ENCODE data around the gene HDGFL1.

HDGFL1 gene

DNA sequence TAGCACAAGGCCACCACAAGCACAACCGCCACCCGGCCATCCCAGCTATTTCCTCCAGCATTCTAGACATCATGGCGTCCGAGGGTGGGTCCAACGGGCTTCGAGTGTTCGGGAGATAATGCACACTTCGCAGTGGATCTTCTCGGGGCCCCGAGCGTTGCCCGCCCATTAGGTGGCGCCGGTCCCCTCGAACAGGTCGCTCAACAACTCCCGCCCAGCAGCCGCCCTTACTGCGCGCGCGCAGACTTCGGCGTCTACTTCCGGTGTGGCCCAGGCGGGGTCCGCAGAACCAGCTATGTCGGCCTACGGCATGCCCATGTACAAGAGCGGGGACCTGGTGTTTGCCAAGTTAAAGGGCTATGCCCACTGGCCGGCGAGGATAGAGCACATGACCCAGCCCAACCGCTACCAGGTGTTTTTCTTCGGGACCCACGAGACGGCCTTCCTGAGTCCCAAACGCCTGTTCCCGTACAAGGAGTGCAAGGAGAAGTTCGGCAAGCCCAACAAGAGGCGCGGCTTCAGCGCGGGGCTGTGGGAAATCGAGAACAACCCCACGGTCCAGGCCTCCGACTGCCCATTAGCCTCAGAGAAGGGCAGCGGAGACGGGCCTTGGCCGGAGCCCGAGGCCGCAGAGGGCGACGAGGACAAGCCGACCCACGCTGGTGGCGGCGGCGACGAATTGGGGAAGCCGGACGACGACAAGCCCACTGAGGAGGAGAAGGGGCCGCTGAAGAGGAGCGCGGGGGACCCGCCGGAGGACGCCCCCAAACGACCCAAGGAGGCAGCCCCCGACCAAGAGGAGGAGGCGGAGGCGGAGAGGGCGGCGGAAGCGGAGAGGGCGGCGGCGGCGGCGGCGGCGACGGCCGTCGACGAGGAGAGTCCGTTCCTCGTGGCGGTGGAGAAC is at the start of gene HDGFL1:
HDGFL1 (plus strand) TSS at position 286 of the 904 bp plus-strand sequence; CDS start at position 296, 10 bp downstream.
- DNase-seq = no peak

- no peak for DNase-seq
These were observed 48.3 kb upstream of the HDGFL1 start for GRCh38 chr6:22521035-22521434.

DNA sequence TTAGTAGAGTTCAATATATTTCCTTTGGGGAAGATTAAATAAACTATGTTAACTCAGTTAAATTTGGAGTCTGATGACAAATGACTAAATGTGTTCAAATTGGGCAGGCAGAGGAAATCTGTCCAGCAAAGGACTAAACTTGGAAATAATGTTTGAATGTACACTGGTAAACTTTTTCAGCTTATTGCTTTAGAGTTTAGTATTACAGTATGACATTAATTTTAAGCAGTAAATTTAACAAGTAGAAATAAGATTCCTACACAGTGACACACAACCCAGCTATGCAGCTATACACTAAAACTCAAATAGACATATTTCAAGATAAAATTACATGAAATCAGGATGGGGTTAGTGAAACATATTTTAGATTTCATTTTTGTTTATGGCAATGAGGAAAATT is 42.6 kb upstream of the HDGFL1 start:
- no peak for DNase-seq

DNA sequence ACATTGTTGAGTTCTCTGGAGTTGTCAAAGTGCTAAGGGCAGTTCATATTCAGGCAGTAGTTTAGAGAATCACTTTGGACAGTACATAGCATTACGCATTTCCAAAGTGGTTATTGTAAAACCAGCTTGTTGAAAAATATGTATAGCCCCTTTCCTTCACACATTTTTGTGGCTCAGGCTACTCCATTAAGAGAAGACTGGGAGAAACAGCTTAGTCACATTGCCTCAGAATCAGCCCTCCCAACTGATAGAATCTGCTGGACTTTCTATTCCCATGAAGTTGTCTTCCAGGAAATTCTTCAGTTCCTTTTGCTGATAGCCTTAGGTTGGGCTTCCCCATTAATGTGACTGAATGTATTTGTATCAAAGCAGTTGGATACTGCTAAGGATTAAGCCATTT is 39.5 kb upstream of the HDGFL1 start:
- no peak for DNase-seq

DNA sequence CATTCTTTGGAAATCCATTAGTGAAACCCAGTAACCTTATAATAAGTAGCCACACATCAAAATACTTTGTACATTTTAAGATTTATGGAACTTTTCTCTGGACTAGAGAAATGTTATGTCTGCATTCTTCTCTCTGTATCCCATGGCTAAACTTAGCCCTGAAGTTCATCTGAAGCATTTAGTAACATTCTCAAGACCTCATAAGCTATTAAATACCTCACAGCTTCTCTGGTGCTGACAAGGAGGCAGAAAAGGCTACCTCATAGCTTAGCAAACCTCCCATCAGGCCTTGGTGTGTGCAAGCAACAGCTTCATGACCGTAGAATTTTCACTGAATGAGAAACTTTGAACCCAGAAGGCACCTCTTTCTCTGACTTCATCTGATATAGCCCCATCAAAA is 38.9 kb upstream of the HDGFL1 start:
- DNase-seq = no peak

- no peak for DNase-seq
These were observed 33.2 kb upstream of the HDGFL1 start for GRCh38 chr6:22536122-22536521.

DNA sequence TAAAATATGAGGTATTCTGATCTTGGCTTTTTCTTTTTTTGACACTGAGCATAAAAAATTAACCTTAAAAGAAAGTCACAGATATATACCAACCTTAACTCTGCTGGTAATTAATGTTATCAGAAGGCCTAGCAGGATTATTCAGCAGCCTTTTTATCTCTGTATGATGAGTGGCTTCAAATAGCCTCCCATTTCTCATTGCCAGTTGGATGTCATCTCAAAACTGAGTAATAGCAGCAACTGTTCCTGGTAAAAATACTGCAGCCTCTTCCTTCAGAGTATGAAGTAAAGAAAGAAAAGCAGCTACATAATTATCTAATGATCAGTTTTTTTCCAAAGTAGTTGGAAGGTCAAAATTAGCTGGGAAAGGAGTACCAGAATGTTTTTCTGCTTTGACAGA is 24.9 kb upstream of the HDGFL1 start:
- no peak for DNase-seq

DNA sequence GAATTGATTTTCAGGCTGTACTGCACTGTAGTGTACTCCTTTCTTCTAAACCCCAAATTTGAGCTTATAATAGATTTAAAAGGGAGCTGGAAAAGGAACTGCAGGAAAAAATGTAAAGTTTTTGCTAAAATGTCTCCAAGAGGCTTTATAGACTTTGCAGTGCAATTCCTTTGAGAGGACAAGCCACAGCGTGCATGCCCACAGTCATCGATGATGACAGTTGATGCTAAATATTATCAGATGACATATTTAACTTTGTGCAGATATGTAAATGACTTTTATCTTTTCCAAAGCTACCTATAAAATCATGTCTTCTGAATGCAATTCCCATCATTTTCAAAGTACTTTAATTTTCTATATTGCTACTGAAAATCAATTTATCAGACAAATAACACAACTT is 24.3 kb upstream of the HDGFL1 start:
- DNase-seq = no peak

DNA sequence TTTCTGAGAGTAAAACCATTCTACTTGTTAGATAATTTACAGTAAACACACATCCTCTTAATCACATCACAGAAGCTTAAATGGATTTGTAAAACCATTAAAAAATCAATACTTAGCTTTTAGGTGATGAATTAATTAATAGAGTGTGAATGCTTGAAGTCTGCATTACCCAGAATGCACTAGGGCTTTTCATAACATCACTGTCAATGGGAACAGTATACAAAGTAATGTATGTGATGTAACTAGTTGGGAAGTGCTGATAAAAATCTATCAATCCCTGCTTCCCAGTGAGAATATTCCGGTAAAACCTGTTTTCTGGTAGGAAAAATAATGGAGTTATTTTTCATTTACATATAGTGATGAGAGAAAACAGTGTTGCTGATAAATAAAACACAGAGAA is 23.1 kb upstream of the HDGFL1 start:
- no peak for DNase-seq

GRCh38 chr6:22550971-22551670 is 18.2 kb upstream of the HDGFL1 start:
- DNase-seq = no peak

DNA sequence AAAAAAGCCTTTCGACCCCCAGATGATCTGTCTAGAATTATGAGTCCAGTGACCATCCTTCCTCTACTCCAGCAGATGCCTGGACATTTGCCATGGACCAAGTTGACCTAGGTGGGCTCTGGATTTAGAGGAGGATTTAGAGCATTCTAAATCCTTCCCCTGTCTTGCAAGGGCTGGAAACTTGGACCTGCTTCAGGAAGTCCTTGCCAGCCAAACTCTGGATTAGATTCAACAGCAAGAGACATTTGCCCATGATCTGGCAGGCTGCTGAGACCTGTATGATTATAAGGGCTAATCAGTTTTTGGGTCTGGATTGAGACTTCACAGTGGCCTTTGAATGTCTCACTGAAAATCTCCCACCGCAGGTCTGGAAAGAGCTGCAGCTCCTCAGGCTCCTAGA is 13.1 kb upstream of the HDGFL1 start:
- no peak for DNase-seq

GRCh38 chr6:22557007-22557406 is 12.4 kb upstream of the HDGFL1 start:
- DNase-seq = no peak

GRCh38 chr6:22558288-22558882 is 11.0 kb upstream of the HDGFL1 start:
- no peak for DNase-seq

GRCh38 chr6:22568854-22569253 is 512 bp upstream of the HDGFL1 start:
- no peak for DNase-seq

DNA sequence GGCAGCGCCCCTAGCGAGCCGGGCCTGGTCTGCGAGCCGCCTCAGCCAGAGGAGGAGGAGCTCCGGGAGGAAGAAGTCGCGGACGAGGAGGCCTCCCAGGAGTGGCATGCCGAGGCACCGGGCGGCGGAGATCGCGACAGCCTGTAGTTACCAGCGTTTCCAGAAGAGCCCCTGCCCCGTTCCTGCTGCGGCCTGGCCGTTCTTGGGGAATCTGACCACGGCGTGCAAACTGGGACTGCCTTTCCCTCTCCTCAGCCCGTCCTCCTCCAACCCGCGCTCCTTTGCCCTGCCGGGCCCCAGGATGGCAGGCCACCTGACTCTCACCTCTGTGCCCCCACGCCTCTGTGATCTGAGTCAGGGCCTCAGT is 802 bp downstream of the HDGFL1 start:
- no peak for DNase-seq

- no peak for DNase-seq
These were observed 5.8 kb downstream of the HDGFL1 start for GRCh38 chr6:22575190-22575589.

- no peak for DNase-seq
These were observed 10.1 kb downstream of the HDGFL1 start for GRCh38 chr6:22579439-22579838.

DNA sequence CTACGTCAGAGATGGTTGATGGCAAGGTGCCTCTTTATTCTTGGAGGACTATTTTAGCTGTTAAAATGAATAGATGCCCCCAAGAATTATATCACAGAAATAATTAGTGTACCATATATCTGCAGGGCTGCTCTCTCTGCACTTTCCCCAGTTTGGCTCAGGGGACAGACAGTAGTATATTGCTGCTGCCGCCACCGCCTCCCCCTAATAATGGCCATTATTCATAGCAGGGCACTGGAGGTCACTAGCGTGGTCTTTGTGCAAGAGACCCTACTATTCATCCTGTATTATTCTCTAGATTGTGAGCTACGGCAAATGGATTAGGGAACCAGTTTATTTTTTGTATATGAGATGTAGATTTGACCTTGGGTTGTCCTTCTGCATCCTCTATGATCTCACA is 11.0 kb downstream of the HDGFL1 start:
- no peak for DNase-seq

- DNase-seq = no peak
These were observed 13.2 kb downstream of the HDGFL1 start for GRCh38 chr6:22582417-22583205.

DNA sequence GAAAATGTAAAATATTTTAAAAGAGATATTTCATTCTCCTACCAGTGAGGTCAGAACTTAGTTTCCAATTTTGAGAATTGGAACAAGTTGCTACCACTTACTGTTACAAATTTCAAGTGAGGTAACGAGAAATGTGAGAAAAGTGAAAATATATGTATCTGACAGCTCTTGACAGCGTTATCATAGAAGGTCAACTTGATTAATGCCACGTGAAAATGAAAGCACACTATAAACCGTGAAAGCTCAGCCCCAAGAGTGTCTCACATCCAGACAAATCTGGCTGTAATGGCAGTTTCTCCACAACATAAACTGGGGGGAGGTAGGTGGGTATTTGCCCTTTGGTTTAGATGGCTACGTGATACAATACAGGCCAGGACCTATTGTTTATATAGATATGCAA is 13.9 kb downstream of the HDGFL1 start:
- no peak for DNase-seq

GRCh38 chr6:22583927-22584326 is 14.6 kb downstream of the HDGFL1 start:
- no peak for DNase-seq

- no peak for DNase-seq
These were observed 19.8 kb downstream of the HDGFL1 start for GRCh38 chr6:22589118-22589517.

GRCh38 chr6:22590423-22590822 is 21.1 kb downstream of the HDGFL1 start:
- no peak for DNase-seq

Data from NCI-H2081 (cell line).